Epithelial cell of proximal tubule (primary cell): ENCODE measurements around the gene COMMD2. TPM values are rescaled to one million over a fixed set of nuclear protein-coding genes. Genes with fewer than 3 reads are reported as not detected.

Source experiments
- DNase-seq: peaks from one replicate; pipeline ENCODE4 v3.0.0-alpha.2; 2011; ENCODE audit warnings: low read depth
- H3K4me3 ChIP-seq: 2 replicates; pipeline ENCODE4 v1.5.1; 2011; ENCODE audit warnings: low read depth, mild to moderate bottlenecking, low read length
- total RNA-seq: library from RNA; depleted of rRNA; stranded (reverse); fragments of >200 nt; gene quantifications from 2 replicates; pipeline ENCODE4 v1.2.3, GENCODE V29; 2015
- TF ChIP-seq, protein P1 (sequence below): conservative IDR thresholded peaks from 2 replicates; pipeline ENCODE4 v1.5.1; 2012; ENCODE audit warnings: low read depth, mild to moderate bottlenecking, low read length

The COMMD2 gene
- total RNA-seq, 1 donor from 2014 or later, result 22.0 TPM

DNA sequence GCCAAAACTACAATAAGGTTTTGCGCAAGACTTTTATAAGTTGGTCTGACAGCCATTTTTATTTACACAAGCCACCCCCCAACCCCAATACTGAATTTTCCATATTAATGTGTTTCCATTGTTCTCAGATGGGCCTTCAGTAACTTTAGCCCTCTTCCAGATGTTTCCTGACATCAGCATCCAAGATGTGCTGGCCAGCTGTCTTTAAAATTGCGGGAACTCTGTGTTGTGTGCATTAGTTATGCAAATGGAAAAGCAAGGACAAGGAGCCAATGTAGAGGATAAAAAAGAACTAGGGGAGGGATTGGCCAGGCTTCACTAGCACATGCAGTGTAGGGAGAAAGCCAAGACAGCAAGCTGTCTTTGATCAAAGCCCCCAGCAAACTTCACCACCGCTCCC lies 45.4 kb downstream of the COMMD2 start:
- no peak overlapping the region for H3K4me3 ChIP-seq
- DNase-seq, result no peak
- TF ChIP-seq, protein P1, sequence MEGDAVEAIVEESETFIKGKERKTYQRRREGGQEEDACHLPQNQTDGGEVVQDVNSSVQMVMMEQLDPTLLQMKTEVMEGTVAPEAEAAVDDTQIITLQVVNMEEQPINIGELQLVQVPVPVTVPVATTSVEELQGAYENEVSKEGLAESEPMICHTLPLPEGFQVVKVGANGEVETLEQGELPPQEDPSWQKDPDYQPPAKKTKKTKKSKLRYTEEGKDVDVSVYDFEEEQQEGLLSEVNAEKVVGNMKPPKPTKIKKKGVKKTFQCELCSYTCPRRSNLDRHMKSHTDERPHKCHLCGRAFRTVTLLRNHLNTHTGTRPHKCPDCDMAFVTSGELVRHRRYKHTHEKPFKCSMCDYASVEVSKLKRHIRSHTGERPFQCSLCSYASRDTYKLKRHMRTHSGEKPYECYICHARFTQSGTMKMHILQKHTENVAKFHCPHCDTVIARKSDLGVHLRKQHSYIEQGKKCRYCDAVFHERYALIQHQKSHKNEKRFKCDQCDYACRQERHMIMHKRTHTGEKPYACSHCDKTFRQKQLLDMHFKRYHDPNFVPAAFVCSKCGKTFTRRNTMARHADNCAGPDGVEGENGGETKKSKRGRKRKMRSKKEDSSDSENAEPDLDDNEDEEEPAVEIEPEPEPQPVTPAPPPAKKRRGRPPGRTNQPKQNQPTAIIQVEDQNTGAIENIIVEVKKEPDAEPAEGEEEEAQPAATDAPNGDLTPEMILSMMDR, result no peak

DNA sequence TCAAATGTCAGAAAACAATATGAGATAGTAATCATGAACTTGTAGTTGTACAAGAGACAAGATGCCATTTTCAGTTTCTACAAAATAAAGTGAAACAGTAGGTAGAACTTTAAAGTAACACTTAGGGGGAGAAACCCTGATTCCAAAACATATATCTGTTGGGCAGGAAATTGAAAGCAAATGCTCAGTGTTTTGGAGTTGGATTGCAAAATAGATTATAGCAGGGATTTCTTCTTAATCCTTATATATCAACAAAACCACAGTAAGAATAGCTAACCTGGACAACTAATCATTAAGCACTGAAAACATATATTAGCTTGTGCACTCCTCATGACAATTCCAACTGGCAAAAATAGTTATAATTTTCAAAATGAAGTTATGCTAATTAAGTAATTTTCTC lies 46.9 kb downstream of the COMMD2 start:
- no peak for DNase-seq
- TF ChIP-seq, protein P1, result no peak
- H3K4me3 ChIP-seq, result no peak overlapping the region

DNA sequence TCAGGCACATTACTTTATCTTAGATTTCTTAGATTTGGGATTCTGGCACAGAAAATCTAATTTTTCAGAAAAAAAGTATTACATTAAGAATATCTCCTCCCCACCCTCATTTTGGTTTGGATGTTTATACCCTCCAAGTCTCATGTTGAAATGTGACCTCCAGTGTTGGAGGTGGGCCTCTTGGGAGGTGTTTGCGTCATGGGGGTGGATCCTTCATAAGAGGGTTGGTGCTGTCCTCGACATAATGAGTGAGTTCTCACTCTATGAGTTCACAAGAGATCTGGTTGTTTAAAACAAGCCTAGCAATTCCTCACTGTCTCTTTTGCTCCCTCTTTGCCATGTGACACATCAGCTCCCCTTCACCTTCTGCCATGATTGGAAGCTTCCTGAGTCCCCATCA lies 48.8 kb downstream of the COMMD2 start:
- TF ChIP-seq, protein P1, result no peak
- H3K4me3 ChIP-seq, result no peak overlapping the region
- no peak for DNase-seq

DNA sequence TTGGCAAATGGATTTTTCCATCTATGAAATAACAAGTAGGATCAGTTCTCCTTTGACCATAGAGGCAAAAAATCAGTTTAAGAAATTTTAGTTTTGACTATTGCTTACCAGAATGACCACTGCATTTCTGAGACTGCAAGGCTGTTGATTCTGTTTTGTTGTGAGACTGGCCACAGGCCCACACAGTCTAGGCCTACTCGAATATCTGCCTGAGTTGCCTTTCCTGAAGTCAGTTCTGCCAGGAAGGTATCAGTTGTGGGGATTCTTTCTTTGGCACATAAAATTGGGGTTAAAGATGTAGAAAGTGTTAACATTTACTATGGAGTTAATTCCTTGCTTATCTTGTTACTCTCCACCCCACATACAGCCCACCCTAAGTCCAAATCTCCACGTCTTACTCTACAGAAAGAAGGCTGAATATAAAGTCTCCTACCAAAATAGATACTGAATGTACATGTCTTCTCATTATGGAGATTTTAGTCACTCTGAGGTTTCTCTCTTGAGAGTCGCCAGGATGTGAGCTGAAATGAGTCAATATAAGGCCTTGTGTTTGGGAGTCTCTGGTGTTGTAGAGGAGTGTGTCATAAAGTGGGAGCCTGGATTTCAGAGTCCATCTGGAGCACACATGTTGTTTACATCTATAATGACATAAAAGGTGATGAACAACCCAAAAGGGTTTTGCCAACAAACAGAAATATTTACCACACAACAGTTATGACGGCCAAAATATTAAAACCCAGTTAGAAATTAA lies 49.4 kb downstream of the COMMD2 start:
- TF ChIP-seq, protein P1, result no peak
- no peak overlapping the region for H3K4me3 ChIP-seq
- DNase-seq, result no peak

DNA sequence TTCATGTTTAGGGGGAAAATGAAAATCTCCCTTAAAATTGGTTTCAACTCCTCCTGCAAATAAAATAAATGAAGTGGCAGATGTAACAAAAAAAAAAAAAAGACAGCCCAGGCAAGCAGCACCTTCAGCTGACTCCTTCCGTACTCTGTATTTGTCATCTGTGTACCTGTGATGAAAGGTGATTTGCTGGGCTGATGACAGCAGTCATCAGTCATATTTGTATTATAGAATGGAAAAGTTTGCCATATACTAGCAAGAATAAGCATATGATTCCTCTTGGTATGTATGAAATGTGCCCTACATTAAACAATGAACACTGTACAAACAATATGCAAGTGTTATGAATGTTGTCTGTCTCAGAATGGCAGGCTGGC lies 50.3 kb downstream of the COMMD2 start:
- TF ChIP-seq, protein P1, result no peak
- no peak overlapping the region for H3K4me3 ChIP-seq
- no peak for DNase-seq

DNA sequence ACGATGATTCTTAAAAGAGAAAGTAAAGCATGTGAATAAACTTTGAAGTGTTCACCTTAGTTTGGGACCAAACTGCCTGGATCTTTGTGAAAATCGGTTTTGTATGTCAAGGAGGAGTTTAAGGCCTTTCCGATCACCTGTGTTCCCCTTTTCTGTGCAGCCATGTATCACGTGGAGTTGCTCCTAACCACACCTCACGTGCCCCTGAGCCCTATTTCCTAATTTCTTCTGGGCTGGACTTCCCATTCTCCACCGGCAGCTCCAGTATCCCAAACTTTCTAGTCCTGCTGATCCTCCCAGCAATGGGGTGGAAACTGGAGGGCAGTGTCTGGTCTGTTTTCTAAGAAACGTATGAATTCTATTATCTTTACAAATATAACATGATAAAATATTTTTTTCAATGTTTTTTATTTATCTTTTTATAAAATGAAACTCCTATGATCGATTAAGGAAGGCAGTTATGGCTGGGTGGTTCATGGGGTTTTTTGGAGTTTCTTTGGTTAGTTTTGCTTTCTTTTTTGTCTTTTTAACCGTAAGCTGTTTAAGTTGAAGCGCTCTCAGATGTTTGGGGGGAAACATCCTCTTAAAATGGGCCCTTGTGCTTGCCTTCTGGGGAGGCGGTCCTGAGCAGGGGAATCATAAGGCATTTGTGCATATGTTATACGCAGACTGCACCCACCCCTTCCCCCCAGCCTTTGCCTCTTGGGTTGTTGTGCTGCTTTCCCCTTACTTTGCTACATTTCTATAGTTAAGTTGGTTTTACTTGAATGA lies 50.9 kb downstream of the COMMD2 start:
- H3K4me3 ChIP-seq, result no peak overlapping the region
- no peak for DNase-seq
- TF ChIP-seq, protein P1, result no peak

Other genes with a start within 250 kb of the COMMD2 start
- 52.0 and 123 TPM in 2 replicates for gene WWTR1, start 94.5 kb downstream of the COMMD2 start, total RNA-seq
- not detected in 2 replicates for gene ANKUB1, start 40.1 kb upstream of the COMMD2 start, total RNA-seq
- 22.7 and 27.1 TPM in 2 replicates for gene RNF13, start 60.7 kb upstream of the COMMD2 start, total RNA-seq
- 112 and 137 TPM in 2 replicates for gene PFN2, start 218.4 kb upstream of the COMMD2 start, total RNA-seq